Measurements from ENCODE around the gene C20orf204. TPM values are rescaled to one million over a fixed set of nuclear protein-coding genes. Genes with fewer than 3 reads are reported as not detected.

The C20orf204 gene
- total RNA-seq, 3 donors from 2014 or later (not counting 1 experiment from before 2014, with no cell fraction given) = 4.3 to 5.5 (median 5.3) TPM

DNA sequence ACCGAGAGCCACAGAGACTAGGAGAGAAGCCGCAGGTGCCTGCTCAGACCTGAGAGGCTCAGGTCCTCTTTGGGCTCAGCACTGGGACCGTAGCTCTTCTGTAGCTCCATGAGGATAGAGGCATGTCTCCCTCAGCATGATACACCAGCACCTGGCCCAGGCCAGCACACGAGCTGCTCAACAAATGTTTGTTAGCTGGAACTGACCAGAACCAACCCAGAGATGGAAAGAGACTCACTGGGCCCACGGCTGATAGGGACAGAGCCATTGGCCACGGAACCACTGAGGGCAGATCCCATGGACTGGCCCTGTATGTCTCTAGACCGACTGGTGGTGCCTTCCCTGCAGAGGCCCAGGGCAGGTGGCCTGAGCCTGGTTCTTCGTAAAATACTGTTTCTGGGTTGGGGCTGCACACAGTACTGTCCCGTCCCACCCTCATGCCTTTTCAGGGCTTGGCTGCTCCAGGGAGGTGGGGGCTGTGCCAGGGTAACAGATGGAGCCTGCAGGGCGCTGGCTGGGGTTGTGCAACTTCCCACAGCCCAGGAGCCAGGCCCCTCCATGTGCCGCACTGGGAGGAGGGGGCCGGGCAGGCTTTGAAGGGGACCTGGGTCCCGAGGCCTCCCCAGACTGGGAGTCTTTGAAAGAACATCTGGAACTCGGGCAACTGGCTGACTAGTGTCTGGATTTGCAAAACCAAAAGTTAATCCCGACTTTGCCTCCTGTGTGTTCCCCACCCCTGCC lies 5.2 kb downstream of the C20orf204 start:
- intact Hi-C loops (cut with micrococcal nuclease) = no loop called here
- H3K9me3 Mint-ChIP-seq = no peaks in the 10 kb centered on the region
- no peaks in the 10 kb centered on the region for H3K9me3 ChIP-seq (ENCODE audit: control insufficient read depth, insufficient read depth, low read length)
- H3K36me3 Mint-ChIP-seq = no peaks in the 10 kb centered on the region
- no peak overlapping the region for H3K27ac Mint-ChIP-seq
- H3K4me3 ChIP-seq (ENCODE audit: low read length) = no peak overlapping the region
- H3K4me1 ChIP-seq (ENCODE audit: control insufficient read depth, insufficient read depth, low read length) = peaks cover 54% of the 10 kb centered on the region
- ATAC-seq = no peak
- peaks cover 5 to 15% of the 10 kb centered on the region in 2 donors for H3K4me1 Mint-ChIP-seq
- DNase-seq = no peak
- TF ChIP-seq, protein P1, sequence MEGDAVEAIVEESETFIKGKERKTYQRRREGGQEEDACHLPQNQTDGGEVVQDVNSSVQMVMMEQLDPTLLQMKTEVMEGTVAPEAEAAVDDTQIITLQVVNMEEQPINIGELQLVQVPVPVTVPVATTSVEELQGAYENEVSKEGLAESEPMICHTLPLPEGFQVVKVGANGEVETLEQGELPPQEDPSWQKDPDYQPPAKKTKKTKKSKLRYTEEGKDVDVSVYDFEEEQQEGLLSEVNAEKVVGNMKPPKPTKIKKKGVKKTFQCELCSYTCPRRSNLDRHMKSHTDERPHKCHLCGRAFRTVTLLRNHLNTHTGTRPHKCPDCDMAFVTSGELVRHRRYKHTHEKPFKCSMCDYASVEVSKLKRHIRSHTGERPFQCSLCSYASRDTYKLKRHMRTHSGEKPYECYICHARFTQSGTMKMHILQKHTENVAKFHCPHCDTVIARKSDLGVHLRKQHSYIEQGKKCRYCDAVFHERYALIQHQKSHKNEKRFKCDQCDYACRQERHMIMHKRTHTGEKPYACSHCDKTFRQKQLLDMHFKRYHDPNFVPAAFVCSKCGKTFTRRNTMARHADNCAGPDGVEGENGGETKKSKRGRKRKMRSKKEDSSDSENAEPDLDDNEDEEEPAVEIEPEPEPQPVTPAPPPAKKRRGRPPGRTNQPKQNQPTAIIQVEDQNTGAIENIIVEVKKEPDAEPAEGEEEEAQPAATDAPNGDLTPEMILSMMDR (IDR thresholded peaks at IDR 0.05) = no peak
- H3K27me3 ChIP-seq (ENCODE audit: control insufficient read depth, insufficient read depth, low read length) = peaks cover 36% of the 10 kb centered on the region
- peak overlapping the region; percentile 3 for H3K4me3 Mint-ChIP-seq
- no peaks in the 10 kb centered on the region for H3K36me3 ChIP-seq (ENCODE audit: control insufficient read depth, insufficient read depth, low read length)
- H3K27me3 Mint-ChIP-seq (ENCODE audit: low read depth in 2 of 2) = peaks cover 15 to 22% of the 10 kb centered on the region in 2 donors
- WGBS (ENCODE audit: insufficient coverage) = 53% methylated on average over 15 of the region's 15 CpGs
- no peak overlapping the region for H3K27ac ChIP-seq (ENCODE audit: low read length)

DNA sequence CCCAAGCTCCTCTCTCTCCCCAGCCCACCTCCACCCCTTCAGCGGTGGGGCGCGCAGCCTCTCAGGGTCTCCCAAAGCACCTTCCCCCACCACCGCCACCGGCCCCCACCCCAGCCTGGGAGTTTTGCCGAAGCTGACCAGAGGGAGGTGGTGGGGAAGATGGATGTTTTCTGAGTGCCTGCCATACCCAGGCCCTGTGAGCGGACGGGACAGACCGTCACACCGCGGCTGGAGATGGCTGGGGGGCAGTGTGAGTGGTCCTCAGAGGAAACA lies 5.7 kb downstream of the C20orf204 start:
- intact Hi-C loops (cut with micrococcal nuclease) = no loop called here
- Histone ChIP-seq H3K4me3 (ENCODE audit: low read length) (peak overlapping the region; percentile 25), H3K27me3 (ENCODE audit: control insufficient read depth, insufficient read depth, low read length) (peaks cover 32% of the 10 kb centered on the region), H3K36me3 (ENCODE audit: control insufficient read depth, insufficient read depth, low read length) (no peaks in the 10 kb centered on the region), H3K9me3 (ENCODE audit: control insufficient read depth, insufficient read depth, low read length) (no peaks in the 10 kb centered on the region), H3K27ac (ENCODE audit: low read length) (no peak overlapping the region), H3K4me1 (ENCODE audit: control insufficient read depth, insufficient read depth, low read length) (peaks cover 49% of the 10 kb centered on the region)
- Mint-ChIP-seq H3K4me1 (peaks cover 5 to 15% of the 10 kb centered on the region in 2 donors), H3K36me3 (no peaks in the 10 kb centered on the region), H3K27ac (no peak overlapping the region), H3K27me3 (ENCODE audit: low read depth in 2 of 2) (peaks cover 20 to 27% of the 10 kb centered on the region in 2 donors), H3K4me3 (no peak overlapping the region), H3K9me3 (no peaks in the 10 kb centered on the region)
- no peak for DNase-seq
- TF ChIP-seq, protein P1 (IDR thresholded peaks at IDR 0.05) = no peak
- ATAC-seq = no peak
- 18% methylated on average over 6 of the region's 11 CpGs for WGBS (ENCODE audit: insufficient coverage)

DNA sequence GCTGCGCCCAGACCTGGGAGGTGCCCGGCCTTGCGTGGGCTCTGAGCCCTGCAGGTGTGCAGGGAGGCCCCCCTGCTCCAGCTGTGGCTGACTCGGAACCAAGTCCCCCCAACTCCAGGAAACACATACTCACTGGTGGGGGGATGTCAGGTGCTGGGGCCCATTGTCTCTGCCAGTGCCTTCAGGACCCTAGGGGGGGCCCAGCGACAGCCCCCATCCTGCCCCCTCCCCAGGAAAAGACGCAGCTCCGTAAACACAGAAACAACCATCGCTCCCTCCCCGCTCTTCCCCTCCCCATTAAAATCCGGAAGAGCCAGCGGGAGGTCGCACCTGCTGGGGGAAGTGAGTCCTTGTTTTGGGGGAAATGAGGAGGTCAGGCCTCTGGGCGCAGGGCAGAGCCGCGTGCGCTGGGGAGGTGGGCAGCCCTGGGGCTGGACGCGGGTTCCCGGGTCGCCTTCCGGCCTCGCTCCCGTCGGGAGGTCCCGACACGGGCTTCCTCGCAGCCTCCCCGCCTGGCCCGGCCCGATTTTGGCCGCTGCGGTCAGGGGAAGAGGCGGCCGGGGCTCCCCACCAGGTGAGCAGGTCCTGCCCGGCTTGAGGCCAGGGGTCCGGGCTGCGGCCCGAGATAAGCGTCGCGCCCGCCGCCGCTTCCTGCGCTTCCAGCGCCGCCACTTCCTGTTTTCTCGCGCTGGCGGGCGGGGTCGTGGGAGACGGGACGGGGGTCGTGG lies 6.2 kb downstream of the C20orf204 start:
- ATAC-seq (no peak), DNase-seq (peak in 1 of 2 donors; percentile 49)
- no peaks in the 10 kb centered on the region for H3K9me3 ChIP-seq (ENCODE audit: control insufficient read depth, insufficient read depth, low read length)
- intact Hi-C loops (cut with micrococcal nuclease) = no loop called here
- H3K4me3 Mint-ChIP-seq = peak overlapping the region; percentile 42
- H3K27ac Mint-ChIP-seq = no peak overlapping the region
- no peaks in the 10 kb centered on the region for H3K36me3 ChIP-seq (ENCODE audit: control insufficient read depth, insufficient read depth, low read length)
- TF ChIP-seq, protein P1 (IDR thresholded peaks at IDR 0.05) = no peak
- H3K4me3 ChIP-seq (ENCODE audit: low read length) = peak overlapping the region; percentile 25
- peaks cover 24 to 29% of the 10 kb centered on the region in 2 donors for H3K27me3 Mint-ChIP-seq (ENCODE audit: low read depth in 2 of 2)
- peaks cover 5 to 15% of the 10 kb centered on the region in 2 donors for H3K4me1 Mint-ChIP-seq
- peaks cover 45% of the 10 kb centered on the region for H3K4me1 ChIP-seq (ENCODE audit: control insufficient read depth, insufficient read depth, low read length)
- WGBS (ENCODE audit: insufficient coverage) = 0% methylated on average over 41 of the region's 55 CpGs
- H3K27me3 ChIP-seq (ENCODE audit: control insufficient read depth, insufficient read depth, low read length) = peaks cover 30% of the 10 kb centered on the region
- H3K9me3 Mint-ChIP-seq = no peaks in the 10 kb centered on the region
- H3K27ac ChIP-seq (ENCODE audit: low read length) = no peak overlapping the region
- no peaks in the 10 kb centered on the region for H3K36me3 Mint-ChIP-seq
